Epithelial cell of esophagus (primary cell): Measurements from ENCODE around the gene C3orf20.

Source experiments
- DNase-seq: peaks from one replicate; pipeline ENCODE4 v3.0.0; 2010; ENCODE audit warnings: low read depth
- H3K4me3 ChIP-seq: 2 replicates; pipeline ENCODE4 v1.5.1; 2011; ENCODE audit warnings: mild to moderate bottlenecking, low read length, control low read depth
- CTCF ChIP-seq: IDR thresholded peaks from 2 replicates; pipeline ENCODE4 v1.5.1; 2011; ENCODE audit warnings: low read depth, mild to moderate bottlenecking, low read length, control low read depth, inconsistent platforms; ENCODE audit not compliant: insufficient read depth; ENCODE audit errors: missing control alignments

Gene C3orf20

GRCh38 chr3:14684447-14684846, 9.5 kb downstream of the C3orf20 start:
- H3K4me3 ChIP-seq, result no peak overlapping the region
- no peak for TF ChIP-seq CTCF
- no peak for DNase-seq

- no peak overlapping the region for H3K4me3 ChIP-seq
- no peak for TF ChIP-seq CTCF
- no peak for DNase-seq
Measured at GRCh38 chr3:14685179-14685578, 10.2 kb downstream of the C3orf20 start.

- no peak for TF ChIP-seq CTCF
- DNase-seq, result no peak
- H3K4me3 ChIP-seq, result no peak overlapping the region
Measured at GRCh38 chr3:14687360-14687759, 12.4 kb downstream of the C3orf20 start.

DNA sequence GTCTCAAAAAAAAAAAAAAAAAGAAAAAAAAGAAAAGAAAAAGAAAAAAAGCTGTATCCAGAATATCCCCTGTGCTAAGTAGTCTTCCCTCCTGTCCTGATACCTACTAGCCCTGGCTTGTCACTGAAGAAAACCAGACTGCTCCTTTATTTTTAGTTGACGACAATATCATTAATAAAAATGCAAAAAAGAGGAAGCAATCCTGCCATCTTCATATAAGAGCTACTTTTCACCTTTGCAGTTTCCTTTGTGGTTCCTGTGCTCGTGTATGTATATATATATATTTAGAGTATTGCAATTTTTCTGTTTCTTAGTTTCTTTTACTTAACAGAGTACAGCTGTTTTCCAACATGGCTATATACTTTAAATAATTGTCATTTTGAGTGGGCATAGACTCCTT, 13.6 kb downstream of the C3orf20 start:
- H3K4me3 ChIP-seq, result no peak overlapping the region
- no peak for TF ChIP-seq CTCF
- DNase-seq, result no peak

DNA sequence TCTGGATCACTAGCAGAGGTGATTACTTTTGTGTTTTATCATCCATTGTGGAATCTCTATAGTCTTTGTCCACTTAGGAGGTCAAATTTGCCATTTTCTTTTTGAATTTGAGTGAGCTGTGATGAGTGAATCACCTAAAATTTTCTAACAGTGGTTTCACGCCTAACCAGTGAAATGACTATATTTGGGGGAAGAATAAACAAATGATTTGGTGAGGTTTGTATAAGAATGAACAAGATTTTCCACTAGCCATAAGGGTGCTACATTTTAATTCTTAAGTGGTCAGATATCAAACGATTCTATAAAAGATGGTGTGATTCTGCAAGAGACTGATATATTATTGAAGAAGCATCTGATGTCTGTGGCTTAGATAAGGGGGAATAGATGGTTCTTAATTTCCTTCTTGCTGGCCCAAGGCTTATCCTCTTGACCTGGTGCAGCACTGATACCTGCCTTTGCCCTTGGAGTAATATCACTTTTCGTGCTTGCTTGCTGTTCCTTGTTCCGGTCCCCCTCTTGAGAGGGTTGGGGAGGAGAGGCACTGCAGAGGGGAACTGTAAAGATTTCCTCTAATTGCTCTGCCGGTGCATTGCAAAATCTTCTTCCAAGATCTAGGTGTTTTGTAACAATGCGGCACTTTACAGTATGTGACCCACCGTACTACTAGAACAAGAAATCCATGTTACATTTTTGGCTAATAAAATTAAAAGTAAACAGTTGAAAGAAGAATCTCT, 14.5 kb downstream of the C3orf20 start:
- DNase-seq, result no peak
- TF ChIP-seq CTCF, result no peak
- no peak overlapping the region for H3K4me3 ChIP-seq

DNA sequence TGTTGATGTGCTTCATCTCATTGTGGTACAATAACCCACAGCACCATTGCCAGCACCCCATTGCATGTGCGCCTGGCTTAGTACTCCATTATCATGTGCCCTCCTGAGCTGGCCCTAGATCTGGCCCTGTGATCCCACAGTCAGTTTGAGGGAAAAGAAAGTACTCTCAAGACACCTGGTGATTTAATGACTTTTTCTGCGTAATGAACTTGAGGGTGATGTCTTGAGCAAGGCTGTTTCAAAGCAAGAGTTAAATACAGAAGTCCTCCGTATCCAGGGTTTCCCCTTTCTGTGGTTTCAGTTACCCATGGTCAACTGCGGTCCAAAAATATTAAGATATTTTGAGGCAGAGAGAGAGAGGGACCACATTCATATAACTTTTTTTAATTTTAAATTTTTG, 16.3 kb downstream of the C3orf20 start:
- no peak for DNase-seq
- TF ChIP-seq CTCF, result no peak
- H3K4me3 ChIP-seq, result no peak overlapping the region

DNA sequence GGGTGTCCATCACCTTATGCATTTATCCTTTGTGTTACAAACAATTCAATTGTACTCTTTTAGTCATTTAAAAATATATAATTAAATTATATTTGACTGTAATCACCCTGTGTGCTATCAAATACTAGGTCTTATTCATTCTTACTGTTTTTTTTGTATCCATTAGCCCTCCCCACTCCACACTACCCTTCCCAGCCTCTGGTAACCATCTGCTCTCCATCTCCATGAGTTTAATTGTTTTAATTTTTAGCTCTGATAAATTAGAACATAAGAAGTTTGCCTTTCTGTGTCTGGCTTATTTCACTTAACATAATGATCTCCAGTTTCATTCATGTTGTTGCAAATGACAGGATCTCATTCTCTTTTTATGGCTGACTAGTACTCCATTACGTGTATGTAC, 16.8 kb downstream of the C3orf20 start:
- H3K4me3 ChIP-seq, result no peak overlapping the region
- no peak for DNase-seq
- no peak for TF ChIP-seq CTCF
